ENCODE measurements around the gene NR6A1.

The NR6A1 gene

GRCh38 chr9:124507880-124508423 is 263.2 kb downstream of the NR6A1 start:
- Histone ChIP-seq H3K9me2 (replicated peaks; ENCODE audit: low read depth, low read length) (no peaks in the 10 kb centered on the region), H3K36me3 (ENCODE audit: insufficient read depth, low read length) (no peaks in the 10 kb centered on the region), H3F3A (ENCODE audit: low read depth) (no peaks in the 10 kb centered on the region), H2AFZ (ENCODE audit: low read length) (no peak overlapping the region), H3K9ac (ENCODE audit: low read depth, low read length, poor library complexity, severe bottlenecking) (no peak overlapping the region), H3K9me3 (ENCODE audit: insufficient read depth, low read depth, low read length) (no peaks in the 10 kb centered on the region), H3K4me3 (ENCODE audit: low read length, poor library complexity, severe bottlenecking) (no peak overlapping the region), H4K20me1 (ENCODE audit: insufficient read depth, low read length, poor library complexity, severe bottlenecking) (no peaks in the 10 kb centered on the region), H3K27me3 (ENCODE audit: insufficient read depth, low read length, poor library complexity, severe bottlenecking) (no peaks in the 10 kb centered on the region), H3K4me1 (ENCODE audit: insufficient read depth, low read length, poor library complexity, severe bottlenecking) (no peaks in the 10 kb centered on the region), H3K4me2 (ENCODE audit: low read depth, low read length, poor library complexity, severe bottlenecking) (no peak overlapping the region), H3K79me2 (ENCODE audit: insufficient read depth, low read length) (no peaks in the 10 kb centered on the region)
- no peak for TF ChIP-seq CTCF (conservative IDR thresholded peaks at IDR 0.05; ENCODE audit: low read length)
- TF ChIP-seq EZH2phosphoT487 (IDR thresholded peaks at IDR 0.05; ENCODE audit: borderline replicate concordance): no peak

GRCh38 chr9:124506931-124507879 is 263.9 kb downstream of the NR6A1 start, which contains the start of gene NR5A1:
TSS of gene NR5A1 (minus strand) at chr9:124507399. CDS start at chr9:124503395, 4,004 bp downstream.
- no peak for TF ChIP-seq CTCF (conservative IDR thresholded peaks at IDR 0.05; ENCODE audit: low read length)
- no peak for TF ChIP-seq EZH2phosphoT487 (IDR thresholded peaks at IDR 0.05; ENCODE audit: borderline replicate concordance)
- H2AFZ ChIP-seq (ENCODE audit: low read length): no peak within 1 kb of the TSS
- H3K9ac ChIP-seq (ENCODE audit: low read depth, low read length, poor library complexity, severe bottlenecking): no peak within 1 kb of the TSS

GRCh38 chr9:124506433-124506832 is 264.7 kb downstream of the NR6A1 start:
- Histone ChIP-seq H3K9ac (ENCODE audit: low read depth, low read length, poor library complexity, severe bottlenecking) (no peak overlapping the region), H3K4me3 (ENCODE audit: low read length, poor library complexity, severe bottlenecking) (no peak overlapping the region), H3K4me2 (ENCODE audit: low read depth, low read length, poor library complexity, severe bottlenecking) (no peak overlapping the region), H3K36me3 (ENCODE audit: insufficient read depth, low read length) (no peaks in the 10 kb centered on the region), H3K79me2 (ENCODE audit: insufficient read depth, low read length) (no peaks in the 10 kb centered on the region), H3K4me1 (ENCODE audit: insufficient read depth, low read length, poor library complexity, severe bottlenecking) (no peaks in the 10 kb centered on the region), H2AFZ (ENCODE audit: low read length) (no peak overlapping the region), H4K20me1 (ENCODE audit: insufficient read depth, low read length, poor library complexity, severe bottlenecking) (no peaks in the 10 kb centered on the region), H3K9me2 (replicated peaks; ENCODE audit: low read depth, low read length) (no peaks in the 10 kb centered on the region), H3F3A (ENCODE audit: low read depth) (no peaks in the 10 kb centered on the region), H3K27me3 (ENCODE audit: insufficient read depth, low read length, poor library complexity, severe bottlenecking) (no peaks in the 10 kb centered on the region), H3K9me3 (ENCODE audit: insufficient read depth, low read depth, low read length) (no peaks in the 10 kb centered on the region)
- no peak for TF ChIP-seq CTCF (conservative IDR thresholded peaks at IDR 0.05; ENCODE audit: low read length)
- no peak for TF ChIP-seq EZH2phosphoT487 (IDR thresholded peaks at IDR 0.05; ENCODE audit: borderline replicate concordance)

More at GRCh38 chr9:124506931-124507879, 263.9 kb downstream of the NR6A1 start, which contains the start of gene NR5A1:
- H3K9me3 ChIP-seq (ENCODE audit: insufficient read depth, low read depth, low read length): no peaks in the 10 kb centered on the region
- H3K4me3 ChIP-seq (ENCODE audit: low read length, poor library complexity, severe bottlenecking): no peak within 1 kb of the TSS
- H3K4me1 ChIP-seq (ENCODE audit: insufficient read depth, low read length, poor library complexity, severe bottlenecking): no peaks in the 10 kb centered on the region
- no peak within 1 kb of the TSS for H3K4me2 ChIP-seq (ENCODE audit: low read depth, low read length, poor library complexity, severe bottlenecking)
- H4K20me1 ChIP-seq (ENCODE audit: insufficient read depth, low read length, poor library complexity, severe bottlenecking): no peaks in the 10 kb centered on the region
- H3K79me2 ChIP-seq (ENCODE audit: insufficient read depth, low read length): no peaks in the 10 kb centered on the region
- no peaks in the 10 kb centered on the region for H3F3A ChIP-seq (ENCODE audit: low read depth)
- H3K9me2 ChIP-seq (replicated peaks; ENCODE audit: low read depth, low read length): no peaks in the 10 kb centered on the region
- H3K27me3 ChIP-seq (ENCODE audit: insufficient read depth, low read length, poor library complexity, severe bottlenecking): no peaks in the 10 kb centered on the region
- H3K36me3 ChIP-seq (ENCODE audit: insufficient read depth, low read length): no peaks in the 10 kb centered on the region

All from Loucy (cell line).